GM18907 (cell line): ENCODE measurements around the gene VTI1A.

Experiments
- ATAC-seq: cut with Tn5 transposase; IDR thresholded peaks from one replicate; pipeline ENCODE4 v1.9.1; 2021; ENCODE audit warnings: mild to moderate bottlenecking, moderate library complexity; ENCODE audit not compliant: unreplicated experiment

VTI1A gene

DNA sequence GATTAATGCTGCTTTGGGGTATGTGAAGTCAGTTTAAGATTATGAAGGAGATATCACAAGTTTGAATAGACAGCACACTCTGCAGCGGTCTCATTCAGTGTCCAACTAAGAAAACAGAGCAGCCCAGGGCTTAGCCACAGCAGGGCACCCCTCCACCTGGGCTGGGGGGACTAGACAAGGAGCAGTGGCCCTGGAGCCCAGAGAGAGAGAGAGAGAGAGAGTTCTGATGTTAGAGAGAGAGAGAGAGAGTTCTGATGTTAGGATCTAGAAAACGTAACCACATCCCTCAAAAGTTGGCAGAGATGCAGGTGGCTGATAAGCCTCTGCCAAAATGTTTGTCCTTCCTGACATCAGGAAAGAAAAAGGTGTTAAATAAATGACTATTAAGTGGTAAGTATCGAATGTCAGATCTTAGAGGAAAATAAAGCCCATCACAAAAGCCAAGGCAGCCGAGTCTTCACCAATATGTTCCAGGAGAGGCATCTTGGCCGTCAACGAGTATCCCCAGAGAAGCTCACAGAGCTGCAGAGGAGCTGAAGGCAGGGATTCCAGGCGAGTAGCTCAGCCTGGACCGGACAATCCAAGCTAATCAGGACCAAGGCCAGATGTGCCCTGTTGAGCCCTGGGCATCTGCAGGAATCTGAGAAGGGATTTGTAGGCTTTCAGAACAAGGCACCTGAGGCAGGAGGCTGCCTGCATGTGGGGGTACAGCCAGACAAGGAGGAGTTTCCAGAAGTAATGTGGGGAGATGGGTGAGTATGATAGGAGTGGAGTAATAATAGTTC, 352.9 kb downstream of the VTI1A start:
- ATAC-seq, result no peak

- ATAC-seq, result no peak
Measured at GRCh38 chr10:112801004-112801403, 354.0 kb downstream of the VTI1A start.

- ATAC-seq, result no peak
Measured at GRCh38 chr10:112801748-112802147, 354.7 kb downstream of the VTI1A start.

GRCh38 chr10:112802411-112803022, 355.5 kb downstream of the VTI1A start:
- ATAC-seq, result no peak

DNA sequence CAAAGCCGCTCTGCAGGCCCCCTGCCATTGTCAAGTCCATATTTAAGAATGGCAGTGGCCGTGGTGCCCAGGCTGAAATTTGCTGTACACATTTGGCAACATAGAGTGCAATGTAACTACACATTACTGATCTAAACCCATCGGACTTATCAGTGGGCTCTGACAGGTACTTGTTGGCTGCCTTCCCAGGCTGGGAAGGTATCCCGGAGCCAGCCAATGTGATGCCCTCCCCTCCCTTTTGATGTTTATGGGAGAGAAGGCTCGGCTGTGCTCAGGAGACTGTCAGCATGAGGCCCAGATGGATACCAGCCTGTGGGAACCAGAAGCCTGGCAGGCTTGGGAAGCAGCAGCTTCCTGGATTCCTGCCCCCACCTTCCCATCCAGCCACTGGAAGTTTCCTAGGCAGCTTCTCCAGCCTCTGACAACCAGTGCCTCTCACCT, 357.0 kb downstream of the VTI1A start:
- ATAC-seq, result no peak

- ATAC-seq, result no peak
Measured at GRCh38 chr10:112805254-112805590, 358.2 kb downstream of the VTI1A start.

DNA sequence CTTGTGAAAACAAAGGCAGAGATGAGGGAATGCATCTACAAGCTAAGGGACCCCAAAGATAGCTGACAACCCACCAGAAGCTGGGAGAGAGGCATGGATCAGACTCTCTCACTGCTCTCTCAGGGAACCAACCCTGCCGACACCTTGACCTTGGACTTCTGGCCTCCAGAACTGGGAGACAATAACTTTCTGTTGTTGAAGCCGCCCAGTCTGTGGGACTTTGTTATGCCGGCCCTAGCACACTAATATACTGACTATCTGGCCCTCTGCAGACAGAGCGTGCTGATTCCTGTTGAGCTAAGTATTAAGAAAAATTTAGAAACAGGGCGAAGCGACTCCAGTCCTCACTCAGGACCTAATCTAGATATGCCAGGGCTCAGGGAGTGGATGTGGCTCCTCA, 358.7 kb downstream of the VTI1A start:
- ATAC-seq, result no peak

DNA sequence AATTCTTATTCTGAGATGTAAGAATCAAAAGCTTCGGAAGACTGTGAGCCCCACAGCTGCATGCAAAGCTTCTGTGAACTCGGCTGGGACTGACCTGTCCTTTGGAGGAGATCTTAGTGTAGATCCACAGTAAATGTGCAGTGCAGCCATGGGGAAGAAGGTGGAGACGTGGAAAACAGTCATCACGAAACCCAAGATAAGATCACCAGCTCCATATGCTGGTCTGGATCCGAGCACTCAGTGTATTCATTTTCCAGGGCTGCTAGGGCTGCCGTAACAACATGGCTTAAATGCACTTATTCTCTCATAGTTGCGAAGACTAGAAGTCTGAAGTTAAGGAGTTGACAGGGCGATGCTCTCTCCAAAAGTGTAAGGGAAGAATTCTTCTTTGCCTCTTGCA, 360.0 kb downstream of the VTI1A start:
- ATAC-seq, result no peak

GRCh38 chr10:112809736-112810135, 362.7 kb downstream of the VTI1A start:
- ATAC-seq, result no peak

DNA sequence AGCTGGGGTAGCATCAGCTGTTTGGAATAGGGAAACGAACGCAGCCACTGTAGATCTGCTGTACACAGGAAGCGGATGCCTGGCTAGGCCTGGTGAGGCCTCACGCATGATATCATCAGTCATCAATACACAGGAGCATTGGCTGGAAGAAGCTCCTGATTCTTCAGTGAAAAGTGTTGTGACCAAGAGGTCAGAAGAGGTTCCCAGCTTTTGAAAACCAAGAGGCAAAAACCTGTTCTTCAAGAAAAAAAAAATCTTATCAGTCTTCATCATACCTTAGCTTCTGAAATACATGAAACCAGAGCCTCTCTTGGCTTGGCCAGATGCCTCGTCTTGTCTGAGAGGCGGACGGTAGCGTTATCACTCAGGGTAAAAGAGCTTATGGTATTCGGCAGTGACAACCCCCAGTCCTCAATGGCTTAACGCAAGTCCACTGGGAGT, 363.7 kb downstream of the VTI1A start:
- ATAC-seq, result no peak

DNA sequence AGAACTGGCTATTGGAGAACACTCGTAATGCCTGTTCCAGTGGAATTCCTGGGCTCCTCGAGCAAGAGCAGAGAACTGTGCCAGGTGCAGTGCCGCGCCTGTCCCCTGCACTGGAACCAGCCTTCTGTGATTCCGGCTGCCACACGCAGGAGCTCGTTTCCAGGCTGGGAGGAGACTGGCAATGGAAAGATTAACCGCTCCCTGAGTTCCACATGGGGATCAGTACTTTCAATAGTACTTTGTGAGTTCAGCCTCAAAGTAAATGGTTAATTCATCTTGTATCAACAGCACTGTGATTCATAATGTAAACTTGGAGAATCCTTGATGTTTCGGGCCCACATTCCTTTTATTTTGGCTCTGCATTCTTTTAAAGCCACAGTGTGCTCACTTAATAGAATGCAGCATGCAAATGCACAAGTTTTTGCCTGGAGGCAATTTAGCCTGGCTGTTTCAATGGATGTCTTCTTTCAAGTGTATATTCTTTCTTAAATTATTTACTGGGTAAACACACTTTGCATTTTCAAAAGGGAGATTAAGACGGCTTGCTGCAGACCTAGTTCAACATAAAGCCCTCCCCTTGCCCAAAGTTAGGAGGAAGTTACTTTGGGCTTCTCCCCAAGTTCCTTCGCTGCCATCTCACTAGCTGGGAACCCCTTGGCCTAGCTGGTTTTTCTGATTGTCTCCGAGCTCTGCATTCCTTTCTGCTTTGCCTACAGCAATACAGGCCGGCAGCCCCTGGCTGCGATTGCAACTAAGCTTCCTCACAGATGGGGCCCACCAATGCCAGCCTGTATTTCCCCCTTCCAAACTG, 364.9 kb downstream of the VTI1A start:
- ATAC-seq, result no peak

GRCh38 chr10:112812586-112812985, 365.6 kb downstream of the VTI1A start:
- no peak for ATAC-seq

- ATAC-seq, result no peak
Measured at GRCh38 chr10:112813866-112814591, 367.0 kb downstream of the VTI1A start.

DNA sequence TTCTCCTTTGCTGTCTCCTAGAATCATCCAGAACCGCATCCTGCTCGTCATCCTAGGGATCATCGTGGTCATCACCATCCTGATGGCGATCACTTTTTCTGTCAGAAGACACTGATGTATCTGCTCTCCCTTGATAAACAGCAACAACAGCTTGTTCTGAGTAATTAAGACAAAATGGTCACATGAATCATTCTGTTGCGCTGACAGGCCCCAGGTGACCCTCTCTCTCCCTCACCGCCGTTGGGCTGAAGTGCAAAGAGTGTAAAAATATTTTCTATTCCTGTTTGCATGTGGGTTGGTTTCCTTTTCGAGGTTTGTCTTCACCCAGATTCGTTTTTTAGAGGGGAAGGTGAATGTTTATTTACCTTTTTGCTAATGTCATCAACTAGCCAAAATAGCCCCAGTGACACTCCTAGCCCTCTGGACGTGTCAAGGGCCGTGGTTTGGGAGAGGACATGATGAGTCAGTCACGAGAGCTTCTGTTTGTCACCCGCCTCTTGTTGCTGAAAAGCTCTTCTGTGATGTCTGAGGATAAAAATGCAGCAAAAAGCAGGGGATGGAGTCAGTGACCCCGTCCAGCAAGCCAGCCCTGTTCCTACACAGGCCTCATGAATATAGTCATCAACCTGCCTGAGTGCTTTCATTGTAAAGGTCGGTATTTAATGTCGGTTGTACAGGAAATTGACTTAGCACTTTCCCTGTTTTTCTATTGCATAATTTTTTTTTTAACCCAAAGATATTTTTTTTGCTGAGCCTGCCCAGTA, 368.4 kb downstream of the VTI1A start:
- ATAC-seq, result no peak

DNA sequence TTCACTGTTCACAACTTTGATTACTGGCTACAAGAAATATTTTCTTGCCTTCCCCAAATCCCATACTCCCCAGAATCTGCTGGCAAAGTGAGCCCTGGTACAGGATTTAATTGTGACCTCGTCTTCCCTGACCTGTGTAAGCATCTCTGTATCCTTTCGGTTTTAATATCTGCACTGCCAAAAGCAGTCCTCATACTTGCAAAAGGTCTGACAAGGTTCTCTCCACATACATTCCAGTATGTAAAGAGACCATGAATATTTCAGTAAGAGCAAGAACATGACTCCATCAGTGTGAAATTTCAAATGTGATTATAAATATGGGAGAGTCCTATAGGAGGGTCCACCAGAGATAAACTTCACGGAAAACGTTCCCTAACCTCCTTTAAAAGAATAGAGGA, 369.0 kb downstream of the VTI1A start:
- no peak for ATAC-seq

- ATAC-seq, result no peak
Measured at GRCh38 chr10:112816891-112817290, 369.9 kb downstream of the VTI1A start.

- no peak for ATAC-seq
Measured at GRCh38 chr10:112817981-112818777, 371.2 kb downstream of the VTI1A start.

DNA sequence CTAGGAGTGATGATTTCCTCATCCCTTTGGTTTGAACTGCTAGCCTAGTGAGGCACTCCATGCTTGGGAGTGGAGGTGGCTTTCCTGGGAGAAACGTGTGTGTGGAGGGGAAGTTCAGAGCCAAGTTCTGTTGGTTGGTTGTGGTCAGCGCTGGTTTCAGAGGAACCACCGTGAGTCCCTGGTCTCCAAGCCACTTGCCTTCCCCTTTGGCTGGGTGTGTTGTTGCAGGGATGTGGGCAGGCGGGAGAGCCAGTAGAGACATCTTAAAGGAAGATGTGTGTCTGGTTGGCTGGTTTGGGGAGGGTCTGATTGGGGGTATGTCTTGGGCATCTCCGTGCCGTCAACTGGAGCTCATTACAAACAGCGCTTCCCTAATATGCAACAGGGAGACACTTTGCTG, 372.2 kb downstream of the VTI1A start:
- no peak for ATAC-seq

DNA sequence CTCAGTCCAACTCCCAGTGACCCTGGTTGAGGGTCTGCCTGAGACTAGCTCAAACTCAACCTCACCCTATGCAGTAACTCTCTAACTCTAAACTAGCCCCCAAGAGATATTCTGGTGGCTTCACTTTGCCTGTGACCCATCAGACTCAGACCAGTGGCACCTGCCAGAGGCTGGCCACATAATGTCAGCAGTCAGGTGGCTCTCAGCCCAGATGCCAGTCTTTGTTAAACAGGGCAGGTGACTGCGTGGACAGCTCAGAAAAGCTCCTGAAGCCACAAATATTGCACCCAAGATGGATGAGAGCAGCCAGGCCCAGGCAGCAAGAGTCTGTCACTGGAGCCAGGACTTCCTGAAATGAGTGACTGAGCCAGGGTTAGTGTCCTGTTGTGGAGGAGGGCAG, 373.3 kb downstream of the VTI1A start:
- ATAC-seq, result no peak

GRCh38 chr10:112821038-112821437, 374.0 kb downstream of the VTI1A start:
- no peak for ATAC-seq
